GM18526 (cell line): ENCODE data around the gene TANC1.

Experiments
- POLR2A ChIP-seq: IDR thresholded peaks from 3 replicates; pipeline ENCODE4 v1.6.1; 2011; ENCODE audit not compliant: insufficient read length; ENCODE audit errors: extremely low read depth

The TANC1 gene

GRCh38 chr2:159275111-159275510, 306.7 kb downstream of the TANC1 start:
- TF ChIP-seq POLR2A = no peak

DNA sequence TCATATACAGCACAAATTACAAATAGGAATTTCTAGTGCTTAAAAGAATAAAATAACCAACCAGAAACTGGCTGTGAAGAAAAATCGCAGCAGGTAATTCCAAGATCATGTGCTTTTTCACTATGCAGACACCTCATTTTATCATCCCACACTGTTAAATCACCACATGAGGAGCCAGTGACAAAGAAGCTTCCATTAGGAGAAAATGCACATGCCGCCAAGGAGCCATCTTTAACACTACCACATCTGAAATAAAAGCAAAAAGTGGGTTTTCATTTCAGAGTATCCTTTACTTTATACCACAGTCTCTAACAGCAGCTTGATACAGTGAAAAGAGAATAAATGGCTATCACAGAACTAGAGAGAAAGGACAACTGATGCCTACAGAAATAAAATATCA, 311.3 kb downstream of the TANC1 start:
- no peak for TF ChIP-seq POLR2A

GRCh38 chr2:159281002-159281401, 312.6 kb downstream of the TANC1 start:
- TF ChIP-seq POLR2A = no peak
